HG03354 (cell line): ENCODE data around the gene PTDSS2.
A peak's percentile ranks its signal among the peaks of the same experiment; 100 is the strongest.
"Not testable (repeated sequence)": the region's sequence is repeated elsewhere in the genome, so short reads cannot be mapped to it uniquely, and the experiment has no call there.

ENCODE experiments used
- ATAC-seq: cut with Tn5 transposase; IDR thresholded peaks from one replicate; pipeline ENCODE4 v1.9.1; 2021; ENCODE audit warnings: mild to moderate bottlenecking; ENCODE audit not compliant: unreplicated experiment, poor library complexity, severe bottlenecking

The PTDSS2 gene

DNA sequence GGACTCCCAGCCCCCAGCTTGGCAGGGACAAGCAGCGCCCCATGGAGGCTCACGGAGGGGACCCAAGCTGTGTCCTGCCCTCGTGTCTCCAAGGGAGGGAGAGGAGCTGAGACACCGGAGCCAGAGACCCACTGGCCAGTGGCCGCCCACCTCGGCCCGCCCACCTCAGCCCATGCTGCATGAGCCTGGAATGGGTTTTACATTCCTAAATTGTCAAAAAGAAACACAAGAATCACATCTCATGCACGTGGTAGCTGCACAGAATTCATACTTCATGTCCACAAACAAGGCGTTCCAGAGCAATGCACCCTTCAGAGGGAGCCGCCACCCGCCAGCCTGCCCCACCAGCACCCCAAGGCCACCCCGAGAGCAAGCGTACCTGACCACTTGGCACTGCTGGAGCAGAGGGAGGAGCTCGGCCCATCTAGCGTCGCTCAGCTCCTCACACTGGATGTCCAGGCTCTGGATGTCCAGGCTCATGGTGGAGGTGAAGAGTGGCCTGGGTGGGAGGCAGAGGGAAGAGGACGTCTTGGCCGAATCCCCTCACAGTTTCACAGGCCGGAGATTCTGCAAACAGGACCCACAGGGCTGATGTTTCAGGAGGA lies 51.7 kb downstream of the PTDSS2 start:
- no peak for ATAC-seq

DNA sequence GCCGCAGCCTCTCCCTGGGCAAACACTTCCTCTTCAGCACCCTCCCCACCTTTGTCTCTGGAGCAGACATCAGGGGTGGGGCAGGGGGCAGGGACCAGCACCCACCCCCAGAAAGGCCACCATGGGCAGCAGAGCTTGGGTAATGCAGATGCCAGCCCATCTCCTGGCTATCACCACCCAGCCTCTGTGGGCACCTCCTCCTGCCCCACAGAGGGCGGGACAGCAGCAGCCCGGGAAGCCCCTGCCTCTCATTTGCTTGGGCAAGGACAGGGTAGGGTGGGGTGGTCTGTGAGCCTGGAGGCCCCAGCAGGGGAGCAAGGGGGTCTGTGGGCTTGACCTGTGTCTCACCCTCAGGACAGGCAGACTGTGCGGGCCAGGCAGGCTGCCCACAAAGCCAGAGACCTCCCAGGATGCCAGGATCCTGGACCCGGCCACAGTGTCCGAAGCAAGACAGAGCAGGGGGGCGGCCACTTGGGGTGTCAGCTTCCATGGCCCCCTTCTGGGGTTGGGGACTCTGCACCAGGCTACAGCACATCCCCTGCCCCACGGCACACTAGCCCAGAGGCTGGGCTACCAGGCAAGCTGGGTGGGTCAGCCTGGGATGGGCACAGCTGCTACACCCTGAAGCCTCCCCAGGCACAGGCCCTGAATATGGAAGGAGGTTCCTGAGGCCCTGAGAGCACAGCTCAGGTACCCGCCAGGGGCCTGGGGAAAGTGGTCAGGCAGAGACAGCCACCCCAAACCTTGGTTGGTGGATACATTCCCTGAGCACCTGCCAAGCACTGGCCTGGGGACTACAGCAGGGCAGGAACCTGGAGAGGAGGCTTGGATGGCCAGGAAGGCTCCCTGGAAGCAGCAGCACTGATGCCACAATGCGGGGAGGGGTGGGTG lies 52.5 kb downstream of the PTDSS2 start:
- no peak for ATAC-seq

DNA sequence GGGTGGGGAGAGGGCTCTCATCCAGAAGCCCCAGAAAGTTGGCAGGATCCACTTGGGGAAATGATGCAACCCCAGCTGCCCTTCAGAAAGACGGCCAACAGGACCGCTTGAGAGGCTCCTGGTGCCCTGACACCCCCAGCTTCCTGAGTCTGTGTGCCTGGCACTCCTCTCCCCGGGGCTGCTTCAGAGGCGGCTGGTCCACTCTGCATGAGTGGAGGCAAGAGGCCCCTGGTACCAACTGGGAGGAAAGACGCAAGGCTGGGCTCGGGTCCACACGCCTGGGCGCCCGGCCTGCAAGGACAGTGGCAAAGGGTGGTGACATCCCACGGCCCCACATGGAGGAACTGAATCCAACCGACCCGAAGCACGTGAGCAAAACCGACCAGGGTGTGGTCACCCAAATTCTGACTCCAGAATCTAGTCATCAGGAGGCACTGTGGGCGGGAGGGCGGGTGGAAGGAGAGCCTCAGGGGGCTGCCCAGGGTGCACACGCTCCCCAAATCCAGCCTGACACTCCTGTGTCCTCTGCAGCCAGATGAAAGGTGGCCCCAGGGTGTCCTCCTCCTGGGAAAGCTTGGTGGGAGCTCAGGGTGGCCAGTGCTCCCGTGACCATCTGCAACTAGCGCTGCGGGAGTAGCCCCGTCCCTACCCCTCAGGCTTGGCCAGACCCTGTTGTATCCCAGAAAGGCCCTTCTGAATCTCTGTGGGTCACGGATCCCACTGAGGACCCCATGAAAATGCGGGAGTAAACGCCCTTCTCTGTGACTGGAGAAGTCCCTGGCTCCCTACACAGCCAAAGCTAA lies 53.3 kb downstream of the PTDSS2 start:
- no peak for ATAC-seq

DNA sequence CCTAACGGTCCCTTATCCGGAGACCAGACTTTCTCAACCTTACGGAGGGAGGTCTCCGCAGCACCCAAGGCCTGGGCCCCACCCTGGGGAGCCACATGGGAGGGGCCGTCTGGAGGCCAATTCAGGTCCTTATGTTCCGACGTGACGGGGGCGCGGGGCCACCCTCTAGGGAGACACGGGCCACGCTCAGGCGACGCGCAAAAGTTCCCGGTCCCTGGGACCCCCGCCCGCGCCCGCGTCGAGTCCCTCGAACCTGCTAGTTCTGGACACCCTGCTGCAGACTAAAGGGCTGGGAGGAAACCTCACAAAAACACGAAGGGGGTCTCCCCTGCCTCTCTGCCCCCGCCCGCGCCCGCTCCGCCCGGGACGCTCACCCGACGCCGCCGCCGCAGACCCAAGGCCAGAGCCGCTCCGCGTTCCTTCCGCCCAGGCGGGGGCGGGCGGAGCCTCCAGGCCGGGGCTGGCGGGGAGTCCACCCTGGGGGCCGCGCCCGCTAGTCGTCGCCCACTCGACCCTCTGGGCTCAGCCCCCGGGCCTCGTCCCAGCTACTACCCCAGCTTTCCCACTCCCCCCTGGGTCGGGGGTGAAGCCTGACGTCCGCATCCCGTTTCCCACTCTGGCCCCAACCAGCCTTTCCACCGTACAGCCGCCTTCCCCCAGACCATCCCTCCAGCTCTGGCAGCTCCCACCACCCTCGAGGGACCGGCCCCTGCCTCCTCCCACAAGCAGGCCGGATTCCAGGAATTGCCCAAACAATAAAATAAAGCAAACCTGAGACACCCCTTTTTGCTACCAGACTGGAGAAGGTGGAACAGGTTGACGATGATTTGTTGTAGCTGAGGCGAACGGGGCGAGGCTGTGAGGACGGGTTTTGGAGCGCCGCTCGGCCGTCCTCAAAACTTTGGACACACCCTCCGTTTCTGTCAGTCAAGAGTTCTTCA lies 54.2 kb downstream of the PTDSS2 start:
- ATAC-seq, result no peak

DNA sequence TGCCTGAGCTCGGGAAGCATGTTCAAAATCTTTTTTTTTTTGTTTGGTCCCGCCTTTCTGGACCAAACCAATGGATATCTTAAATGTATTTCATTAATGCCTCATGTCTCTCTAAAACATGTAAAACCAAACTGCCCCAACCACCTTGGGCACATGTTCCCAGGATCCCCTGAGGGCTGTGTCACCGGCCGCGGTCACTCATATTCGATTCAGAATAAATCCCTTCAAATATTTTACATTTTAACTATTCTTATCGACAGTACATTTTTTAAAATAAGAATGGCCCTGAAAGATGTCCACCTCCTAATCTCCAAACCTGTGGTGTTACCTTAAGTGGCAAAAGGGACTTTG lies 54.9 kb downstream of the PTDSS2 start:
- no peak for ATAC-seq

DNA sequence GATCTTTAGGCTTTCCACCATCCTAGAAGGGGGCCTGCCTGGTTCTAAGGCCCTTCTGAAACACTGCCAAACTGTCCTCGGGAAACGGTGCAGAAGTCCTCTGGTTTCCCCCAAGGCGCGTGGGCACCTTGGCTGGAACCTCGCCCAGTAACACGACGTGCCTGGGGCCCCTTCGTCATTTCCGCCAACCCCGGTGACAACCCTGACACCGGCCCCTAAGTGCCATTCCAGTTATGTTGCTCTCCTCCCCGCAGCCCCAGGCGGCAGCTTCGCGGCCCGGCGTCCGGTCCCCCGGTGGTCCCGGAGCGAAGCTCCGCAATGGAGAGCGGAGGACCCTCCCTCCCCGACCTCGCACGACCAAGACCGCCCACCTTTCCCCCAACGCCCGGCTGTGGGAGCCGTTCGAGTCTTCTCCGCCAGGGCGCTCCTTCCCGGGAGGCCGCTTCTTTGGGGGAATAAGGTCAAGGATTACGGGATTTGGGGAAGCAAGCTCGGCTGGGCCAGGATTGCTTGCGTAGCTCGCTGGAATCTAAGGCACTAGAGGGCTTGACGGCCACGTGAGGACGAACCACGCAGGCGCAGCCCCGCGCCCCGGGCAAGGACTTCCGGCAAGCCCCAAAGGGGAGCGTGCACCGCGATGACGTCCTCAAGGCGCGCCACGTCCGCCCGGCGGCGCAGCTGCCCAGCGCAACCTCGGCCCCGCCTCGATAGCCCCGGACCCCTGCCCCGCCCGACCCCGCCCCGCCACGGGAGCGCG lies 56.3 kb downstream of the PTDSS2 start:
- peak; percentile 78 for ATAC-seq

DNA sequence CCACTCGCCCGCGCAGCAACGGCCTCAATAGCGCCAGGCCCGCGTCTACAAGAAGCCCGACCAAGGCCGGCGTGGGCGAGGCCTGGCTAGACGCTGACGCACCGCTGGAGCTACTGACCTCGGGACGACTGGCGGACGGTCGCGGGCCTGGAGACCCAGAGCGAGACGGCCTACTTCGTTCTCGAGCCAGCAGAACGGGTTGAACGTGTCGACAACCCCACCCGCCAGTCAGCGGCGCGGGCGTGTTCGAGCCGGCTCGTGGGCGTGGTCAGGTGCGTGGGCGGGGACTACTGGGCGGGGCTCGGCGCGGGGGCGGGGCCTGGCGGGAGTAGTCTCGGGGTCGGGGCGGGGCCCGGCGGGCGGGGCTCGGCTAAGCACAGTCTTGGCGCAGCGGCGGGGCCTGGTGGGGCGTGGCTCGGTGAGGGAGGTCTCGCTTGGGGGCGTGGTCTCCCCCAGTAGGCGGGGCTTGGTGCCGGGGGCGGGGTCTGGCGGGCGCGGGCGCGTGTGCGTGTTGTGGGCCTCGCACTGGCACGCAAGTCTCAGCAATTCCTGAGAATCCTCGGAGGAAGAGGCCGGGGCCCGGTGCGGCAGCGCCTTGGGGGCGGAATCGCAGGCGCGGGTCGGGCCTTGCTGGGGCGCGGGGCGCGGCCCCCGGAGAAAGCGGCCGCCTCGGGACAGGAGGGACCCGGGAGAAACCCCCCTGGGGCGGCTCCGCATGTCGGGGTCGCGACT lies 57.1 kb downstream of the PTDSS2 start, which contains the start of gene RNH1:
Gene RNH1, minus strand, starts transcription at position 248 of the 732 bp plus-strand sequence. CDS start 5,080 bp downstream, outside the sequence.
- ATAC-seq, result peak; percentile 48

DNA sequence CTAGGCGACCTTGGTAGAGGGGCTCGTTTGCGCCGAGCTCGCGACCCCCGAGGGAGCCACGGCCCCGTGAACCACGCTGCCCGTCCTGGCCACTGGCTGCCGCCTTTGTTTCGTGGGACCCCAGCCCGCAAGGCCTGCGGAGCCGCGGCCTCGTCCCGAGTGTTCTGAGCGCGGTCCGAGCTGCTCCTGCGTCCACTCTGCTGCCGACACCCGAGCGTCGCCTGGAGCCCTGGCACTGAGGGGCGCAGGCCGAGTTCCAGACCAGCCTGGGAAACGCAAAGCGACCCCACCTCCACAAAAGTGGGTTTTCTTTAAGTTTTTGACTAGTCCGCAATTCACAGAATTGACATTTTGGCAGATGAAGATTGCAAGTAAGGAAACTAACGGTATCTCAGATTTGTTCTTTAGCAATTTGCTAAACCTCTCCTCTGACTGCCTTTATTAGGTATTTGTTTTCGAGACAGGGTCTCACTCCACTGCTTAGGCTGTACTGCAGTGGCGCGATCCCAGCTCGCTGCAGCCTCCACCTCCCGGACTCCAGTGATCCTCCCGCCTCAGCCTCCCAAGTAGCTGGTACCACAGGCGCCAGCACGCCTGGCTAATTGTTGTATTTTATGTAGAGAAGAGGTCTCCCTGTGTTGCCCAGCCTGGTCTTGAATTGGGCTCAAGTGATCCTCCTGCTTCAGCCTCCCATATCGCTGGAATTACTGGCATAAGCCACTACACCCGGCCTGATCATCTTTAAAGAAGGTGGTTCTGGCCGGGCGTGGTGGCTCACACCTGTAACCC lies 57.8 kb downstream of the PTDSS2 start:
- no peak for ATAC-seq

DNA sequence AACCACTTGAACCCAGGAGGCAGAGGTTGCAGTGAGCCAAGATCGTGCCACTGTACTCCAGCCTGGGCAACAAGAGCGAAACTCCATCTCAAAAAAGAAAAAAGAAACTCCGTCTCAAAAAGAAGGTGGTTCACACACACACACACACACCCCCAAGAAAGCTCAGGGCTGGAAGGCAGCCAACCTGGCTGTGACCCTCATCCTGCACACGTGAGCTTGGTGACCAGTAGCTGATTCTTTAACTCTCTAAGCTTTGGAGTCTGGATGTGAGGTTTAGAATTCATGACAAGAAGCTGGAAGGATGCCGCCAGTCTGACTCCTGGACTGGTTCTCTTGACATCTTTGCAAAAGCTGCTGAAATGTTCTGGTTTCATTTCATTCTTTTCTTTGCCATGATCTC lies 58.9 kb downstream of the PTDSS2 start:
- ATAC-seq, result no peak

DNA sequence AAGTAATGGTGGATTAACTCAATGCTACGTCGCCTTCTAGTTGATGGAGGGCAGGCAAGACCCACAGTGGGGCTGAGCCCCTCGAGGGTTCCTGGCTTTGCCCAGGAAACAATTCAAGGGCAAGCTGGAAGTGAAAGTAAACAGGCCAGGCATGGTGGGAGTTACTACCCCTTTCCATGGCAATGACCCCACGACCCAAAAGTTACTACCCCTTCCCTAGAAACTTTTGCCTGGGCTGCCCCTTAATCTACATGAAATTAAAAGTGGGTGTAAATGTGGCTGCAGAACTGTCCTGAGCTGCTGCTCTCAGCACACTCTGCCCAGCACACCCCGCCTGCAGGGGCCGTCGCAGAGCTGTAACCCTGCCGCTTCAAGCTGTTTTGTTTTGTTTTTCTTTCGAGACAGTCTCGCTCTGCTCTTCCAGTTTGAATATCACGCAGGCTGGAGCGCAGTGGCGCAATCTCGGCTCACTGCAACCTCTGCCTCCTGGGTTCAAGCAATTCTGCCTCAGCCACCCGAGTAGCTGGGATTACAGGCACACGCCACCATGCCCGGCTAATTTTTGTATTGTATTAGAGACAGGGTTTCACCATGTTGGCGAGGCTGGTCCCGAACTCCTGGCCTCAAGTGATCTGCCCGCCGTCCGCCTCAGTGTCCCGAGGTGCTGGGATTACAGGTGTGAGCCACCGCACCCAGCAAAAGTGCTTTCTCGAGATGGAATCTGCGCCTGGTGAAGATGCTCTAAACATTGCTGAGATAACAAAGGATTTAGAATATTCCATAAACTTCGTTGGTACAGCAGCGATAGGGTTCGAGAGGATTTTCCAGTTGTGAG lies 62.9 kb downstream of the PTDSS2 start:
- no peak for ATAC-seq

DNA sequence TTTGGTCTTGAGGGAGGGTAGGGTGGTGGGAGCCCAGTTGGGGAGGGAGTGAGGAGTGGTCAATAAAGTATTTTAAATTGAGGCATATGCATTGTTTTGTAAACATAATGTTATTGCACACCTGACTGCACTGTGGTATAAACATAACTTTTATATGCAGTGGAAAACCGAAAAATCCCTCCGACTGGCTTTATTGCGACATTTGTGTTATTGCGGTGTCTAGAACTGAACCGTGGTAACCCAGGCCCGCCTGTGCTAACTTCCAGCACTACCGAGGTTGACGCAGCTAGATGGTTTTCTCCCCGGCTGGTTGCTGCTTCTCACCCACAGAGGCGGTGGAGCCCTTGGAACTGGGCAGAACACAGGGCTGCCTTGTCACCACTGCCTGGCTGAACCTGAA lies 64.5 kb downstream of the PTDSS2 start:
- ATAC-seq, result no peak

DNA sequence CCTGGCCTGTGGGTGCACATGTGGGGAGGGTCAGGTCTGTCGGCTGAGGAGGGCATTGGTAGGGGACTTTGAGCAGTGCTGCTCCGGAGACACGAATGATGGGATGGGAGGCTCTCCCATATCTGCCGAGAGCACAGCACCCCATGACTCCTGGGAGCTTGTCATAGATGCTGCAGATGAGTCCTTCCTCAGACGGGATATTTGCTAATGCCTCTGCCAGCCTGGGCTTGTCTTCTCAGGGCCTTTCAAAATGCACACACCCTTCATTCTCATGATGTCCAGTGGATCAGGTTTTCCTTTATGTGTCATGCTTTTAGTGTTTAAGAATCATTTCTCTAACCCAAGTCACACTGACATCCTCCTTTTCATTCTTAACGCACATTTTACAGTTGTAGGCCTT lies 65.1 kb downstream of the PTDSS2 start:
- ATAC-seq, result no peak

DNA sequence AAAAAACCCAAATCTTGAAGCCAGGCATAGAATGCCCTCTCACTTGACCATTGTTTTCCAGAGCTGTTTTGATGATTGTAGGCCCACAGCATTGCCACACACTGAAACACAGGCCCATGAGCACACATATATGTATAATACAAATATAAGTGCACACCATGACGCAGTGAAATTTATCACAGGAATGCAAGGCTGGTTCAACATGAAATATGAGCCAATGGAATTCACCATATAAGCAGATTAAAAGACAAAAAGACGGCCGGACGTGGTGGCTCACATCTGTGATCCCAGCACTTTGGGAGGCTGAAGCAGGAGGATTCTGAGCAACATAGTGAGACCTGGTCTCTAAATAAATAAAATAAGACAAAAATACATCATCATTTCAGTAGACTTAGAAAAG lies 66.3 kb downstream of the PTDSS2 start:
- ATAC-seq, result no peak

DNA sequence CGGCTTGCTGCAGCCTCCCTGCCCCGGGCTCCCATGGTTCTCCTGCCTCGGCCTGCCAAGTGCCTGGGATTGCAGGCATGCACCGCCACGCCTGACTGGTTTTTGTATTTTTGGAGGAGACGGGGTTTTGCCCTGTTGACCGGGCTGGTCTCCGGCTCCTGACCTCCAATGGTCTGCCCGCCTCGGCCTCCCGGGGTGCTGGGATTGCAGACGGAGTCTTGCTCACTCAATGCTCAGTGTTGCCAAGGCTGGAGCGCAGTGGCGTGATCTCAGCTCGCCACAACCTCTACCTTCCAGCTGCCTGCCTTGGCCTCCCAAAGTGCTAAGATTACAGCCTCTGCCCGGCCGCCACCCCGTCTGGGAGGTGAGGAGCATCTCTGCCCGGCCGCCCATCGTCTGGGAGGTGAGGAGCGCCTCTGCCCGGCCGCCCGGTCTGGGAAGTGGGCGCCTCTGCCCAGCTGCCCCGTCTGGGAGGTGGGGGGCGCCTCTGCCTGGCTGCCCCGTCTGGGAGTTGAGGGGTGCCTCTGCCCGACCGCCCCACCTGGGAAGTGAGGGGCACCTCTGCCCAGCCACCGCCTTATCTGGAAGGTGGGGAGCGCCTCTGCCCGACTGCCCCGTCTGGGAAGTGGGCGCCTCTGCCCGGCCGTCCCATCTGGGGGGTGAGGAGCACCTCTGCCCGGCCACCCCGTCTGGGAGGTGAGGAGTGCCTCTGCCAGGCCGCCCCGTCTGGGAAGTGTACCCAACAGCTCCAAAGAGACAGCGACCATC lies 67.0 kb downstream of the PTDSS2 start:
- ATAC-seq, result not testable (repeated sequence)

DNA sequence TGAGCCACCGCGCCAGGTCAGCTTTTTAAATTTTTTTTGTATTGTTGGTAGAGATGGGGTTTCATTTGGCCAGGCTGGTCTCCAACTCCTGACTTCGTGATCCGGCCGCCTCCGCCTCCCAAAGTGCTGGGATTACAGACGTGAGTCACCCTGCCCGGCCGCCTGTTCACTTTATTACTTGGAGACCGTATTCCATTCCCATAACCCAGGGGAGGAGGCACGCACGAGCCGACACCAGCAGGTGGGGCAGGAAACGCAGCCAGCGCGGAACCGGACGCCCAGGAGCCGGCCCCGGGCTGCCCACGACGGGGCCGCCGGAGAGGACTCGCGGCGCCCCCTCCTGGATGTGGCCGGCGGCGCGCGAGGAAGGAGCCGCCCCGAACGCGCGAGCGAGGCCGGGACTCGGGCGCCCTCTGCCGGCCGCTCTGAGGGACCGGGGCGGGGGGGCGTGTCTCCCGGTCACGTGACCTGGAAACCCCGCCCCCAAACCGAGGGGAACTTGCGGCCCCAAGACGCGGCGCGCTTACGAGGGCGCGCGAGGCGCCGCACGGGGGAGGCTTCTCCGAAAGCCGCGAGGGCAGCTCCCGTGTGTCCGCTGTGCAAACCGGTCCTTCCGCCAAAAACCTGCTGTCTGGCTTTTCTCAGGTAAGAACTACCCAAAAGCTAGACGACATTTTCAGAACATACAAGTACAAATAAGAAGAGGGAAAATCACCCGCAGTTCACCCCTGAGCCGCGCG lies 68.6 kb downstream of the PTDSS2 start:
- peak; percentile 90 for ATAC-seq
